Neural crest cell (in vitro differentiated cells): ENCODE data around the gene SCUBE3. TPM values are rescaled to one million over a fixed set of nuclear protein-coding genes. Genes with fewer than 3 reads are reported as not detected.

Experiments
- DNase-seq: peaks from one replicate; pipeline ENCODE4 v3.0.0; 2021; ENCODE audit warnings: low read depth, mixed read lengths, low spot score
- H3K27ac Mint-ChIP-seq: one replicate; pipeline ENCODE4 v1.8.0; 2021; ENCODE audit warnings: mild to moderate bottlenecking, mixed read lengths; ENCODE audit not compliant: unreplicated experiment
- H3K27me3 Mint-ChIP-seq: 2 replicates; pipeline ENCODE4 v1.8.0; 2021; ENCODE audit warnings: low read depth, mild to moderate bottlenecking, mixed read lengths
- H3K36me3 Mint-ChIP-seq: 2 replicates; pipeline ENCODE4 v1.8.0; 2021; ENCODE audit warnings: low read depth, mild to moderate bottlenecking, mixed read lengths
- H3K4me1 Mint-ChIP-seq: 2 replicates; pipeline ENCODE4 v1.8.0; 2021; ENCODE audit warnings: mixed read lengths
- H3K4me3 Mint-ChIP-seq: one replicate; pipeline ENCODE4 v1.8.0; 2021; ENCODE audit warnings: mild to moderate bottlenecking, mixed read lengths
- H3K9me3 Mint-ChIP-seq: 2 replicates; pipeline ENCODE4 v1.8.0; 2021; ENCODE audit warnings: mixed read lengths
- total RNA-seq: library from RNA; stranded (reverse); gene quantifications from 2 replicates; pipeline ENCODE4 v1.2.1, GENCODE V29; 2021
- TF ChIP-seq, protein P1 (sequence below): fragments of 200-600 bp; sonication (generic); conservative IDR thresholded peaks from 2 replicates; pipeline ENCODE4 v1.5.0; 2021; ENCODE audit warnings: antibody characterized with exemption, mild to moderate bottlenecking

The SCUBE3 gene
- total RNA-seq, 1 donor from 2014 or later, result 22.5 TPM

DNA sequence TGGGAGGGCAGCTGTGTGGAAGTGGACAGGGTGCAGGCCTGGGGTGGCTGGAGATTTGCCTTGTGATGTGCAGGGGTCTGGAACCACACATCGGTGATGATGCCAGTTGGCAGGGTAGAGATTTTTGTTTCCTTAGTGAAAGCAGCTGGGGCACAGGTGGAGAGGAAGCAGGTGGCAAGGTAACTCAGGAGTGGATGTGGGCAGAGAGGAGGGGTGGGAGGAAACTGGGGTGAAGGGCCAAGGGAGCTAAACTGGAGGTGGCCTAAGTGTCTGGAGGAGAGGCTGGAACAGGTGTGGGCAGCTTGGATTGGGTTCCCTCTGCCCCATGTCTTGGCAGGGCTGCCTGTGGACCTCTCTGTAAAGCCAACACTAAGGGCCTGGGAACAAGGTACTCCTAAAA lies 4.7 kb upstream of the SCUBE3 start:
- DNase-seq, result no peak
- TF ChIP-seq, protein P1, sequence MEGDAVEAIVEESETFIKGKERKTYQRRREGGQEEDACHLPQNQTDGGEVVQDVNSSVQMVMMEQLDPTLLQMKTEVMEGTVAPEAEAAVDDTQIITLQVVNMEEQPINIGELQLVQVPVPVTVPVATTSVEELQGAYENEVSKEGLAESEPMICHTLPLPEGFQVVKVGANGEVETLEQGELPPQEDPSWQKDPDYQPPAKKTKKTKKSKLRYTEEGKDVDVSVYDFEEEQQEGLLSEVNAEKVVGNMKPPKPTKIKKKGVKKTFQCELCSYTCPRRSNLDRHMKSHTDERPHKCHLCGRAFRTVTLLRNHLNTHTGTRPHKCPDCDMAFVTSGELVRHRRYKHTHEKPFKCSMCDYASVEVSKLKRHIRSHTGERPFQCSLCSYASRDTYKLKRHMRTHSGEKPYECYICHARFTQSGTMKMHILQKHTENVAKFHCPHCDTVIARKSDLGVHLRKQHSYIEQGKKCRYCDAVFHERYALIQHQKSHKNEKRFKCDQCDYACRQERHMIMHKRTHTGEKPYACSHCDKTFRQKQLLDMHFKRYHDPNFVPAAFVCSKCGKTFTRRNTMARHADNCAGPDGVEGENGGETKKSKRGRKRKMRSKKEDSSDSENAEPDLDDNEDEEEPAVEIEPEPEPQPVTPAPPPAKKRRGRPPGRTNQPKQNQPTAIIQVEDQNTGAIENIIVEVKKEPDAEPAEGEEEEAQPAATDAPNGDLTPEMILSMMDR, result no peak
- Mint-ChIP-seq H3K4me1 (peaks cover 26% of the 10 kb centered on the region), H3K4me3 (peak overlapping the region; percentile 34), H3K27me3 (peaks cover 43% of the 10 kb centered on the region), H3K9me3 (no peaks in the 10 kb centered on the region), H3K36me3 (no peaks in the 10 kb centered on the region), H3K27ac (no peak overlapping the region)

DNA sequence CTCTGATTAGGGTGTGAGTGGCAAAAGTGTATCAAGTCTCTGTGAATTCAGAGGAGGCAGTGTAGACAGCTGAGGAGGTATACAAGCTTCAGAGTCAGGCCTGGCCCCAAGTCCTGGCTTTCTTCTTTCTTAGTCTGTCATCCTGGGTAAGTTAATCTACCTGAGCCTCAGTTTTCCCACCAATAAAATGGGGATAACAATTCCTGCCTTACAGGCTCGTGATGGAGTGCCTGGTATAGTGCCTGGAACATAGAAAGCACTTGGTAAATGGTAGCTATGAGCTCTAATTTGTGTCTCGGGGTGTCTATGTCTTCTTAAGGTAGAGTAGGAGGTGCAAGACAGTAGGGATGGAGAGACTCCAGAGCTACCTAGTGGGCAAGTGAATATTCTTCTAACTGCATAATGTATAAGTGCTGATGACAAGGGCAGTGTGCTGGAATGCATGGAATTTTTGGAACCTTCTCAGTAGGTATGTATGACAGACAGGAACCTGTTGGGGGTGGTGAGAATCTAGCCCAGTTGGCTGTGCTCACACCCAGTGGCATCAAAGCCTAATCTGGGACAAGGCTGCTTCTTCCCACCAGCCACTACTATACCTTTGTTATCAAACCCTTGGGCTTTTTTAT lies 4.0 kb upstream of the SCUBE3 start:
- Mint-ChIP-seq H3K27me3 (peaks cover 43% of the 10 kb centered on the region), H3K9me3 (no peaks in the 10 kb centered on the region), H3K4me3 (no peak overlapping the region)

DNA sequence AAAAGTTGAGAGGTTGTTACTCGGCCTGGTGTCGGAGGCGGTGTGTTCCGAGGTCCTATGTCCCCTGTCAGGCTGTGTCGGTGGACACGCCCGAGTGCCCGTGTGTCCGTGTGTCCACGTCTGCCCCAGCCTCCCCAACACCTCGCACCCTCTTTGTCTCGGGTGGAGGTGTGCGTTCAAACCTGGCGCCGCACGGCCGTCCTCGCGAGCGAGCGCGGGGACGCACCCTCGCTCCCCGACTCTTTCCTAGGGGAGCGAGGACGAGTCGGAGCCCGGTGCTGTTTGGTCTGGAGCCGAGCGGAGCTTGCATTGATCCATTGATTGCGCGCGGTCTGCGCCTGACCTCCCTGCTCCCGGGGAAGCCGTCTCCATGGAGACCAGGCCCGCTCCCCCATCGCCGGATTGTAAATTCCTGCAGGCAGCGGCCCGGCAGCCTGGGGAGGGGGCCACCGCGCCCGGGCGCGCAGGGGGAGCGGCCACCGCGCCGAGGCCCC lies 411 bp upstream of the SCUBE3 start:
- Mint-ChIP-seq H3K4me1 (peaks cover 52% of the 10 kb centered on the region), H3K36me3 (no peaks in the 10 kb centered on the region), H3K27me3 (peaks cover 24% of the 10 kb centered on the region), H3K27ac (peak overlapping the region; percentile 92), H3K9me3 (no peaks in the 10 kb centered on the region), H3K4me3 (peak overlapping the region; percentile 94)
- TF ChIP-seq, protein P1, result no peak
- DNase-seq, result peak; percentile 73

More for the DNA sequence above, 4.0 kb upstream of the SCUBE3 start:
- no peak for DNase-seq
- Mint-ChIP-seq H3K4me1 (peaks cover 21% of the 10 kb centered on the region), H3K36me3 (no peaks in the 10 kb centered on the region), H3K27ac (no peak overlapping the region)
- TF ChIP-seq, protein P1, result no peak

DNA sequence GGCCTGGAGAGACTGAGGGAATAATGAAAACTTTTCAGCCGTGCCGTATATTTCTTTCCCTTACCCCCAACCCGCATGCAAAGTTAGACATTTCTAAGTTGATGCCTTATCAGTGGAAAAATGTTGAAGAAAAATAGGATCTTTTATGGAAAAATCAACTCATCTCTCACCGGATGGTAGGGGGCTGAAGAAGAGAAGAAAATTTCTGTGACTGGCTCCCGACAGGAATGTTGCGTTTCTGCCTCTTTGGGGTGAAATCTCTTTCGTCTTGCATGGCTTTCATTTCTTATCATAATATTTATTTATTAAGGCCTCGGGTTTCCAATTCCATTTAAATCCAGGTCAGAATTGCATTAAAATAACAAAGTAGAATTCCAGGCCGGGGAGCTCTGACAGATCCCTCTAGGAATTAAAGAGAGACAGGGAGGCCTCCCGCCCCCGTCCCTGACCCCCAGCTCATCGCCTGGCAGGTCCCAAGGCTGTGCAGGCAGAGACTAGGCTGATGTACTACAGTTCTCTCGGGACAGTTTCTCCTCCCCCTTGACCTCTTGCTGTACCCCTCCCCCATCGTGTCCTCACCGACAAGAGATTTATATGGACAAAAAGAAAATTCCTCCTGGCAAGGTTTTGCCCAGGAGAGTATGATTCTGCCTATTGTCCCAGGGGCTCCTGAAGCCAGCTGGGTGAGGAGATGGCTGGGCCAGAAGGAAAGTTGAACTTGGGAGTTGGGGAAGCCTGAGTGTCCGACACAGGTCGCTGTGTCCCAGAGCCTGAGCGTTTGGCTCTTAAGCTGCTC lies 1.3 kb downstream of the SCUBE3 start:
- Mint-ChIP-seq H3K4me3 (peak overlapping the region; percentile 94), H3K9me3 (no peaks in the 10 kb centered on the region), H3K27me3 (peaks cover 16% of the 10 kb centered on the region), H3K4me1 (peaks cover 56% of the 10 kb centered on the region), H3K27ac (no peak overlapping the region), H3K36me3 (no peaks in the 10 kb centered on the region)
- TF ChIP-seq, protein P1, result no peak
- no peak for DNase-seq

DNA sequence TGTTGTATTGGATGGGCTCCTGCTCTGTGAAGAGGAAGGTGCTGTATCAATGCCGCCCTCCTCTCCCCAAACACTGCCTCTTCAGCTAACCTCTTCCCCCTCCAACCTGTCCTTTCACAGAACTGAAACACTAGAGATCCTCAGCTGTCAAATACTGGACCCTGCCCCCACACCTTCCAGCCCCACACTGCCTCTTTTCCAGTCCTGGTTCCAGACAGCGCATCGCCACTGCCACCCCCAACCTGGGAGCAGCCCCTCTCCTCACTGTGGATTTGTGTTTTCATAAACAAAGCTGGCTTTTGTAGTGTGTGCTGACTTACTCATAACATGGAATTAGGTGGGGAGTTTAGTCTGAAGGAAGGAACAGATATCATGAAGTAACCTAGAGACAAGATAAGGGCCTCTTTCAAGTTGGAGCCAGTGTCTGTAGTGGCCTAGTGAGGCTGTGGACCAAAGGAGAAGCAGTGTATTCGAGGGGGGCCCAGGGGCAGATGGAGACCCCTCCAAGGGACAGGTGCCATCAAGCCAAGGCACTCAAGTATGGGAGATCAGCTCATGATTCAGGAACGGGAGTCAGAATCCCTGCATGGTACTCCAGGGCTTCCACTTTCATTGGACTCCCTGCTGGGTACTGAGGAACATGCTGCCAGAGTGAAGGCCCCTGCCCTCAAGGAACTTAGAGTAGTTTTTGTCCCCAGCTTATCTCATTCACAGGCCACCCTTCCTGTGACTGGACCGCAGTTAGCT lies 2.1 kb downstream of the SCUBE3 start:
- Mint-ChIP-seq H3K27me3 (peaks cover 16% of the 10 kb centered on the region), H3K36me3 (no peaks in the 10 kb centered on the region), H3K4me1 (peaks cover 56% of the 10 kb centered on the region), H3K27ac (peak overlapping the region; percentile 63), H3K4me3 (peak overlapping the region; percentile 94), H3K9me3 (no peaks in the 10 kb centered on the region)
- DNase-seq, result no peak
- TF ChIP-seq, protein P1, result no peak
